ENCODE data around the gene KL. TPM values are rescaled to one million over a fixed set of nuclear protein-coding genes. Genes with fewer than 3 reads are reported as not detected.

KL gene
- total and polyA plus RNA-seq, 10 of the 15 experiments (the other 5 are each of a cell fraction or from before 2014, with no cell fraction given) = 0.08 to 2.1 (median 1.4) TPM

DNA sequence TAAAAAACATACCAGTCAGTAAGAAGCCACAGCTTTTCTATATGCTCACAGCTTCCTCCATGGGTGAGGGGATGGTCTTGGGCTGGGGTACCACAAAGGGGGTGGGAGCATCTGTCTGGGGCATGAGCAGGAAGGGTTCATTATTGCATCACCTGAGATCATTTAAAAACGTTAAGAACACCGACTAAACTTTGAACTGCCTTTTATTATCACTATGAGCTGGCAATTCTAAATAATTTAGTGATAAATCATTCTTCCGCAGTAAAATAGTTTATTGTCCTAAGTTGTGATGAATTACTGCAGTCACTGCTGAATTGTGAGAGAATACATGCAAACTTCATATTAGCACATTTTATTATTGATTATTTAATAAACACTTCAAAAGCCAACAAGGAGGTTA, 71.6 kb downstream of the KL start:
- no peak overlapping the region for H3K4me2 ChIP-seq (ENCODE audit: control insufficient read depth, insufficient read depth)
- intact Hi-C loops (cut with micrococcal nuclease; ENCODE audit: unreplicated experiment) (no loop called here), in situ Hi-C loops (cut with MboI) (no loop called here)
- H3K4me1 ChIP-seq (ENCODE audit: control insufficient read depth, insufficient read depth, low read length) = no peaks in the 10 kb centered on the region
- WGBS (ENCODE audit: insufficient coverage, insufficient replicate concordance, low lambda C conversion rate, missing lambda C conversion rate) = 64% methylated on average over 3 of the region's 3 CpGs
- DNase-seq (ENCODE audit: low read depth, low spot score) = no peak
- ChIA-PET POLR2A (no interaction called here), RAD21 (ENCODE audit: unreplicated experiment) (no interaction called here), CTCF (no interaction called here), SMC1A (ENCODE audit: uncharacterized antibody, unreplicated experiment) (interaction anchor here (1.1 to 1.4 kb wide), 2 partner anchors 10 to 12 kb away, joined by 3 read pairs; no protein-coding TSS in a partner anchor)
- no peaks in the 10 kb centered on the region for H3K36me3 ChIP-seq (ENCODE audit: control insufficient read depth in 2 of 2, insufficient read depth in 2 of 2, low read length in 1 of 2)
- no peaks in the 10 kb centered on the region for H4K20me1 ChIP-seq (ENCODE audit: control insufficient read depth, insufficient read depth)
- H3K27ac ChIP-seq (ENCODE audit: control insufficient read depth, insufficient read depth) = no peak overlapping the region
- H3K27me3 ChIP-seq (replicated peaks in 1 of 2; ENCODE audit: control insufficient read depth in 2 of 2, insufficient read depth in 2 of 2, low read length in 1 of 2) = no peaks in the 10 kb centered on the region
- H3K4me3 ChIP-seq = no peak overlapping the region
- no peak overlapping the region for H3K9ac ChIP-seq (ENCODE audit: control insufficient read depth, insufficient read depth, low read length)
- no peak for ATAC-seq
- H2AFZ ChIP-seq (ENCODE audit: control insufficient read depth, low read depth, low read length) = no peak overlapping the region
- no peaks in the 10 kb centered on the region for H3K9me3 ChIP-seq (replicated peaks; ENCODE audit: control insufficient read depth, insufficient read depth, low read length)
- no peak for FAIRE-seq
- H3K79me2 ChIP-seq (ENCODE audit: control insufficient read depth, insufficient read depth, low read length) = no peaks in the 10 kb centered on the region
- BruUV-seq (replicated peaks) = no TSS peak
- TF ChIP-seq HDAC6 (IDR thresholded peaks at IDR 0.05; ENCODE audit: unreplicated experiment) (no peak), POLR2AphosphoS5 (IDR thresholded peaks at IDR 0.05; ENCODE audit: low read length) (no peak), FOXK2 (IDR thresholded peaks at IDR 0.05) (no peak), BHLHE40 (IDR thresholded peaks at IDR 0.05; ENCODE audit: borderline replicate concordance in 1 of 2, low read depth in 2 of 2, low read length in 1 of 2) (no peak), SUZ12 (IDR thresholded peaks at IDR 0.05; ENCODE audit: unreplicated experiment) (no peak), GABPA (IDR thresholded peaks at IDR 0.05; ENCODE audit: low read depth) (no peak), CBX5 (IDR thresholded peaks at IDR 0.05; ENCODE audit: low read depth) (no peak), CBX3 (IDR thresholded peaks at IDR 0.05; ENCODE audit: borderline replicate concordance, low read depth) (no peak), IKZF1 (conservative IDR thresholded peaks at IDR 0.05) (no peak), SMARCA5 (IDR thresholded peaks at IDR 0.05) (no peak), STAT3 (IDR thresholded peaks at IDR 0.05; ENCODE audit: low read depth, low read length) (no peak)
- TF ChIP-seq, protein P1, sequence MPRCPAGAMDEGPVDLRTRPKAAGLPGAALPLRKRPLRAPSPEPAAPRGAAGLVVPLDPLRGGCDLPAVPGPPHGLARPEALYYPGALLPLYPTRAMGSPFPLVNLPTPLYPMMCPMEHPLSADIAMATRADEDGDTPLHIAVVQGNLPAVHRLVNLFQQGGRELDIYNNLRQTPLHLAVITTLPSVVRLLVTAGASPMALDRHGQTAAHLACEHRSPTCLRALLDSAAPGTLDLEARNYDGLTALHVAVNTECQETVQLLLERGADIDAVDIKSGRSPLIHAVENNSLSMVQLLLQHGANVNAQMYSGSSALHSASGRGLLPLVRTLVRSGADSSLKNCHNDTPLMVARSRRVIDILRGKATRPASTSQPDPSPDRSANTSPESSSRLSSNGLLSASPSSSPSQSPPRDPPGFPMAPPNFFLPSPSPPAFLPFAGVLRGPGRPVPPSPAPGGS (IDR thresholded peaks at IDR 0.05; ENCODE audit: borderline replicate concordance, insufficient read depth, low read depth, low read length, poor library complexity, severe bottlenecking) = no peak
- TF ChIP-seq, protein P2, sequence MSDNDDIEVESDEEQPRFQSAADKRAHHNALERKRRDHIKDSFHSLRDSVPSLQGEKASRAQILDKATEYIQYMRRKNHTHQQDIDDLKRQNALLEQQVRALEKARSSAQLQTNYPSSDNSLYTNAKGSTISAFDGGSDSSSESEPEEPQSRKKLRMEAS (IDR thresholded peaks at IDR 0.05; ENCODE audit: low read depth, low read length) = no peak
- TF ChIP-seq, protein P3, sequence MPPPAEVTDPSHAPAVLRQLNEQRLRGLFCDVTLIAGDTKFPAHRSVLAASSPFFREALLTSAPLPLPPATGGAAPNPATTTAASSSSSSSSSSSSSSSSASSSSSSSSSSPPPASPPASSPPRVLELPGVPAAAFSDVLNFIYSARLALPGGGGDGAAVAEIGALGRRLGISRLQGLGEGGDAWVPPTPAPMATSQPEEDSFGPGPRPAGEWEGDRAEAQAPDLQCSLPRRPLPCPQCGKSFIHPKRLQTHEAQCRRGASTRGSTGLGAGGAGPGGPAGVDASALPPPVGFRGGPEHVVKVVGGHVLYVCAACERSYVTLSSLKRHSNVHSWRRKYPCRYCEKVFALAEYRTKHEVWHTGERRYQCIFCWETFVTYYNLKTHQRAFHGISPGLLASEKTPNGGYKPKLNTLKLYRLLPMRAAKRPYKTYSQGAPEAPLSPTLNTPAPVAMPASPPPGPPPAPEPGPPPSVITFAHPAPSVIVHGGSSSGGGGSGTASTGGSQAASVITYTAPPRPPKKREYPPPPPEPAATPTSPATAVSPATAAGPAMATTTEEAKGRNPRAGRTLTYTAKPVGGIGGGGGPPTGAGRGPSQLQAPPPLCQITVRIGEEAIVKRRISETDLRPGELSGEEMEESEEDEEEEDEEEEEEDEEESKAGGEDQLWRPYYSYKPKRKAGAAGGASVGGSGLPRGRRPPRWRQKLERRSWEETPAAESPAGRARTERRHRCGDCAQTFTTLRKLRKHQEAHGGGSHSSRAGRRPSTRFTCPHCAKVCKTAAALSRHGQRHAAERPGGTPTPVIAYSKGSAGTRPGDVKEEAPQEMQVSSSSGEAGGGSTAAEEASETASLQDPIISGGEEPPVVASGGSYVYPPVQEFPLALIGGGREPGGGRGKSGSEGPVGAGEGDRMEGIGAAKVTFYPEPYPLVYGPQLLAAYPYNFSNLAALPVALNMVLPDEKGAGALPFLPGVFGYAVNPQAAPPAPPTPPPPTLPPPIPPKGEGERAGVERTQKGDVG (CRISPR knock-in tag; IDR thresholded peaks at IDR 0.05) = no peak
- TF ChIP-seq, protein P4, sequence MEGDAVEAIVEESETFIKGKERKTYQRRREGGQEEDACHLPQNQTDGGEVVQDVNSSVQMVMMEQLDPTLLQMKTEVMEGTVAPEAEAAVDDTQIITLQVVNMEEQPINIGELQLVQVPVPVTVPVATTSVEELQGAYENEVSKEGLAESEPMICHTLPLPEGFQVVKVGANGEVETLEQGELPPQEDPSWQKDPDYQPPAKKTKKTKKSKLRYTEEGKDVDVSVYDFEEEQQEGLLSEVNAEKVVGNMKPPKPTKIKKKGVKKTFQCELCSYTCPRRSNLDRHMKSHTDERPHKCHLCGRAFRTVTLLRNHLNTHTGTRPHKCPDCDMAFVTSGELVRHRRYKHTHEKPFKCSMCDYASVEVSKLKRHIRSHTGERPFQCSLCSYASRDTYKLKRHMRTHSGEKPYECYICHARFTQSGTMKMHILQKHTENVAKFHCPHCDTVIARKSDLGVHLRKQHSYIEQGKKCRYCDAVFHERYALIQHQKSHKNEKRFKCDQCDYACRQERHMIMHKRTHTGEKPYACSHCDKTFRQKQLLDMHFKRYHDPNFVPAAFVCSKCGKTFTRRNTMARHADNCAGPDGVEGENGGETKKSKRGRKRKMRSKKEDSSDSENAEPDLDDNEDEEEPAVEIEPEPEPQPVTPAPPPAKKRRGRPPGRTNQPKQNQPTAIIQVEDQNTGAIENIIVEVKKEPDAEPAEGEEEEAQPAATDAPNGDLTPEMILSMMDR (IDR thresholded peaks at IDR 0.05 in 2 of 3, conservative IDR thresholded peaks at IDR 0.05 in 1 of 3; ENCODE audit: control insufficient read depth in 2 of 3, extremely low read depth in 1 of 3, insufficient read depth in 1 of 3, low read depth in 3 of 3, low read length in 3 of 3) = no peak

Data from GM12878 (cell line).